Measurements from ENCODE around the gene MCAM.

DNA sequence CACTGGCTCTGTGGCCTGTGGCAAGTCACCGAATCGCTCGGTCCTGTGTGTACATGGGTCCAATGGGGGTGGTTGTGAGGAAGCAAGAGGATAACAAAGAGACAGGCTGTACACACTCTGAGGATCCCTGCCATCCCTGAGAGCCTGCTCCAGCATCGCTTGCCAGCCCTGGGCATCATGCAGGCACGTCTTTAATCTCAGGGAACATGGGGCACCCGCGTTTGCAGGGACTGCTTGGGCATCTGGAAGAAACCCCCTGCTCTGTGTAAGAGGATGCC is 25.0 kb upstream of the MCAM start:
- no peak for TF ChIP-seq ZFX (IDR thresholded peaks at IDR 0.05)
- TF ChIP-seq, protein P1, sequence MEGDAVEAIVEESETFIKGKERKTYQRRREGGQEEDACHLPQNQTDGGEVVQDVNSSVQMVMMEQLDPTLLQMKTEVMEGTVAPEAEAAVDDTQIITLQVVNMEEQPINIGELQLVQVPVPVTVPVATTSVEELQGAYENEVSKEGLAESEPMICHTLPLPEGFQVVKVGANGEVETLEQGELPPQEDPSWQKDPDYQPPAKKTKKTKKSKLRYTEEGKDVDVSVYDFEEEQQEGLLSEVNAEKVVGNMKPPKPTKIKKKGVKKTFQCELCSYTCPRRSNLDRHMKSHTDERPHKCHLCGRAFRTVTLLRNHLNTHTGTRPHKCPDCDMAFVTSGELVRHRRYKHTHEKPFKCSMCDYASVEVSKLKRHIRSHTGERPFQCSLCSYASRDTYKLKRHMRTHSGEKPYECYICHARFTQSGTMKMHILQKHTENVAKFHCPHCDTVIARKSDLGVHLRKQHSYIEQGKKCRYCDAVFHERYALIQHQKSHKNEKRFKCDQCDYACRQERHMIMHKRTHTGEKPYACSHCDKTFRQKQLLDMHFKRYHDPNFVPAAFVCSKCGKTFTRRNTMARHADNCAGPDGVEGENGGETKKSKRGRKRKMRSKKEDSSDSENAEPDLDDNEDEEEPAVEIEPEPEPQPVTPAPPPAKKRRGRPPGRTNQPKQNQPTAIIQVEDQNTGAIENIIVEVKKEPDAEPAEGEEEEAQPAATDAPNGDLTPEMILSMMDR (conservative IDR thresholded peaks at IDR 0.05), result no peak

All from C4-2B (cell line).